GM19463 (cell line): ENCODE data around the gene SLFN13.
A peak's percentile ranks its signal among the peaks of the same experiment; 100 is the strongest.
"Not testable (repeated sequence)": the region's sequence is repeated elsewhere in the genome, so short reads cannot be mapped to it uniquely, and the experiment has no call there.

ENCODE experiments used
- ATAC-seq: cut with Tn5 transposase; IDR thresholded peaks from one replicate; pipeline ENCODE4 v1.9.1; 2021; ENCODE audit warnings: mild to moderate bottlenecking, moderate library complexity; ENCODE audit not compliant: unreplicated experiment

SLFN13 gene, protein sequence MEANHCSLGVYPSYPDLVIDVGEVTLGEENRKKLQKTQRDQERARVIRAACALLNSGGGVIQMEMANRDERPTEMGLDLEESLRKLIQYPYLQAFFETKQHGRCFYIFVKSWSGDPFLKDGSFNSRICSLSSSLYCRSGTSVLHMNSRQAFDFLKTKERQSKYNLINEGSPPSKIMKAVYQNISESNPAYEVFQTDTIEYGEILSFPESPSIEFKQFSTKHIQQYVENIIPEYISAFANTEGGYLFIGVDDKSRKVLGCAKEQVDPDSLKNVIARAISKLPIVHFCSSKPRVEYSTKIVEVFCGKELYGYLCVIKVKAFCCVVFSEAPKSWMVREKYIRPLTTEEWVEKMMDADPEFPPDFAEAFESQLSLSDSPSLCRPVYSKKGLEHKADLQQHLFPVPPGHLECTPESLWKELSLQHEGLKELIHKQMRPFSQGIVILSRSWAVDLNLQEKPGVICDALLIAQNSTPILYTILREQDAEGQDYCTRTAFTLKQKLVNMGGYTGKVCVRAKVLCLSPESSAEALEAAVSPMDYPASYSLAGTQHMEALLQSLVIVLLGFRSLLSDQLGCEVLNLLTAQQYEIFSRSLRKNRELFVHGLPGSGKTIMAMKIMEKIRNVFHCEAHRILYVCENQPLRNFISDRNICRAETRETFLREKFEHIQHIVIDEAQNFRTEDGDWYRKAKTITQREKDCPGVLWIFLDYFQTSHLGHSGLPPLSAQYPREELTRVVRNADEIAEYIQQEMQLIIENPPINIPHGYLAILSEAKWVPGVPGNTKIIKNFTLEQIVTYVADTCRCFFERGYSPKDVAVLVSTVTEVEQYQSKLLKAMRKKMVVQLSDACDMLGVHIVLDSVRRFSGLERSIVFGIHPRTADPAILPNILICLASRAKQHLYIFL

DNA sequence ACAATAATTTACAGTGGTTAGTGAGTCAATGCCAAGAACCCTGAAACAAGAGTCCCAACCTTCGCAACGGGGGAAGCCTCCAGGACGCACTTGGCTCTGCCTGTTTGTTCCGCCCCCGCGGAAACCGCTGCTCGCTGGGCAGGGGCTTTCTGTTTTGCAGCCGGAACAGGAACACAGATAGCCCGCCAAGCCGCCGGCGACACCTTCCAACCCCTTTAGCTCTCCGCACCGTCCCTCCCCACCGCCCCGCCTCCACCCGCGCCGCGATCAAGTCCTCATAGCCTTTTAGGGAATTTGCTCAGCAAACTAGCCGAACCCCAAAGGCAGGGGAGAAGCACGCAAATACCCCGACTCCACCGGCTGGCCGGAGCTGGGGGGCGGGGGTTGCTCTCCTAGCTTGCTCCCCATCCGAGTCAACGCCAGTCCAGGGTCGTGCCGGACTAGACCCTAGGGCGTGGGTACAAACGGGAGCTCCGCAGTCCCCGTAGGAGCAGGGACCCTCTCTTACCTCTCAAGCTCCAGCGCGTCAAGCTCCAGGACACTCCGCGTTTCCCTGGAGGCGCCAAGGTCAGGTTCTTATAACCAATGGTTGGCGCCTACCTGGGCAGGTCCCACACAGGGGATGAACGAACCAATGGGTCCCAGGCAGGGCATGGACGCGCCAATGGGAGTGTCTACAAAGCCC is at the start of gene SLFN13:
SLFN13 (minus strand) TSS at position 553 of the 685 bp plus-strand sequence. CDS start 3,086 bp downstream, outside the sequence.
- peak; percentile 75 for ATAC-seq

DNA sequence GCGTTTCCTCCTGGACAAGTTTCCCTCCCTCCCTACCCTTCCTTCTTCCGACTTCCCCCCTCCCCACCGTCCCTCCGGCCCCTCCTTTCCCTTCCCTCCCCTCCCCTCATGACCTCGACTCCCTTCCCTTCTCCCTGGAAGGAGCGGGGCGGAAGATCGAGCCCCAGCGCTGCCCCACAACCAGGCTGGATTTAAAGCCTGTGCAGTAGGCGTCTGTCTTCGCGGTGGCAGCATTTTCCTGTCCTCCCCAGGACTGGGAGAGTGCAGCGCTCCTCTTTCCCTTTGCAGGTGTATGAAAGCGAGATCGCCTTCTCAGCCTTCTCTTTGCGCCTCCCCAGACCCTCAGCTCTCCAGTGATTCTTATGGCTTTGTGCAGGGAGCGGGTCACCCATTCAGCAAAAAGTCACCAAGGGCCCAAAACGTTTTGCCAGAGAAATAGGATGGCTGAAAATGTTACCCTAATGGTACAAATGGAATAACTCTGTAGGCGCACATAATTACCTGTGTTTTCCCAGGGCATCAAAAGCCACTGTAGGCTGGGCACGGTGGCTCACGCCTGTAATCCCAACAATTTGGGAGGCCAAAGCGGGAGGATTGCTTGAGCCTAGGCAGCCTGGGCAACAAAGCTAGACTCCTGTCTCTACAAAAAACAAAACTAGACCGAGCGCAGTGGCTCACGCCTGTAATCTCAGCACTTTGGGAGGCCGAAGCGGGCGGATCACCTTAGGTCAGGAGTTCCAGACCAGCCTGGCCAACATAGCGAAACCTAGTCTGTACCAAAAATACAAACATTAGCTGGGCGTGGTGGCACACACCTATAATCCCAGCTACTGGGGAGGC is 48.1 kb upstream of the SLFN13 start:
- ATAC-seq: no peak

DNA sequence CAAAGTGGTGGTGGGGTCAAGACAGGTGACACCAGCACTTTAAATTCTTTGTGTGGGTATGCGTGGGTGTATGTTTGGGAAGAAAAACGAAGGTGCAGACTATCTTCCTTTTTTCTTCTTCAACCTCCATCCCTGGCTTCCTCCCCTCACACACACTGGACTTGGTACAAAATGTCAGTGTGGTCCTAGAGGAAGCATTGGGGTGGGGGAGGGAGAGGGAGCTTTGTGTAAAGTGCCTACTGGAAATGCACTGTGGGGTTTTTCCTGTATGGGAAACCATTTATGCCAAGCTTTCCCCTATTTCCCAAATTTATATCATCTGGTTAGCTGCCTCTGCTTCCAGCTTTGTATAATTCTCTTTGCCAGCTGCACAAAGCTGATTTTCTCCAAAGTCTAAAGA is 44.5 kb upstream of the SLFN13 start:
- no peak for ATAC-seq

DNA sequence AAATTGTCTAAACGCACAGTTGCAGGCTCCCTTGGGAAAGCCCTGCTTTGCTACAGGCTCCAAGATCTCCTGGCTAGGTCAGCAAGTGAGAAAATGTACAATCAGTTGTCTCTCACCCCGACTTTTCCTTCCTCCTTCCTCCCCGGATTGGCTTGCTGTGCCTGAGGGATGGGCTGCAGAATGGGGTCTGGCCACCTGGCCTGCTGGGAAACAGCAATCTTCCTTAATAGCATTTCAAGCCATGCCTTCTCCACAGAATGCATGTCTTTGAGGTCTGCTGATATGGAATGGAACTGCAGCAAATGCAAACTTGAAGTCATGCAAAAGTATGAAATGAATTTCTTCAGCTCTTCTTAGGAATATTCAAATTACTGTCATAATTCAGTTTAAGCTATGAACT is 42.9 kb upstream of the SLFN13 start:
- ATAC-seq: no peak

DNA sequence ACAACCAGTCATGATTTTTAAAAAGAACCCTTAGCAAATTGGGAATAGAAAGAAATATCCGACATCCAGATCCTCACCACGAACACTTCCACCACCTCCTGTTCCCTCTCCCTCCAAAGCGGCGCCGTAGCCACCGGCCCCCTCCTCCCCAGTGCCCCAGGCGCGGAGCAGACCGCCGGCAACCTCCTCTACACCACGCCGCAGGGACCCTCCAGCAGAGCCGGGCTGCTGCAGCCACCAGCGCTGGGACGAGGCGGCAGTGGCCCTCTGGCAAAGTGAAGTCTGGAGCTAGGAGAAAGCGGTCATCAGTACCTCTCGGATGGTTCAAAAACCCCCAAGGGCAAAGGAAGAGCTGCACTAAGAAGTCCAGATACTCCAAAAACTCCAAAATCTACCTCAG is 41.4 kb upstream of the SLFN13 start:
- ATAC-seq: no peak

DNA sequence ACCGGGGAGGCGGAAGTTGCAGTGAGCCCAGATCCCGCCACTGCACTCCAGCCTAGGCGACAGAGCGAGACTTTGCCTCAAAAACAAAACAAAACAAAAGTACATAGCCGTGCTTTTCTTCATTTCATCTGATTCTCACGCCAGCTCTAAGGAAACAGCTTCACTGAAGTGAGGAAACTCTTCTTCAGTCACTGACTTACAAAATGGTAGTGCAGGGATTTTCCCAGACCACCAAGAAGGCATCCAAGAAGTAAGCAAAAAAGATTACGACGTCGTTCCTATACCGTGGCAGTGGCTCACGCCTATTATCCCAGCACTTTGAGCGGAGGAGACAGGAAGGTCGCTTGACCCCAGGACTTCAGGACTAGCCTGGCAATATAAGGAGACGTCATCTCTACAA is 40.4 kb upstream of the SLFN13 start:
- no peak for ATAC-seq

DNA sequence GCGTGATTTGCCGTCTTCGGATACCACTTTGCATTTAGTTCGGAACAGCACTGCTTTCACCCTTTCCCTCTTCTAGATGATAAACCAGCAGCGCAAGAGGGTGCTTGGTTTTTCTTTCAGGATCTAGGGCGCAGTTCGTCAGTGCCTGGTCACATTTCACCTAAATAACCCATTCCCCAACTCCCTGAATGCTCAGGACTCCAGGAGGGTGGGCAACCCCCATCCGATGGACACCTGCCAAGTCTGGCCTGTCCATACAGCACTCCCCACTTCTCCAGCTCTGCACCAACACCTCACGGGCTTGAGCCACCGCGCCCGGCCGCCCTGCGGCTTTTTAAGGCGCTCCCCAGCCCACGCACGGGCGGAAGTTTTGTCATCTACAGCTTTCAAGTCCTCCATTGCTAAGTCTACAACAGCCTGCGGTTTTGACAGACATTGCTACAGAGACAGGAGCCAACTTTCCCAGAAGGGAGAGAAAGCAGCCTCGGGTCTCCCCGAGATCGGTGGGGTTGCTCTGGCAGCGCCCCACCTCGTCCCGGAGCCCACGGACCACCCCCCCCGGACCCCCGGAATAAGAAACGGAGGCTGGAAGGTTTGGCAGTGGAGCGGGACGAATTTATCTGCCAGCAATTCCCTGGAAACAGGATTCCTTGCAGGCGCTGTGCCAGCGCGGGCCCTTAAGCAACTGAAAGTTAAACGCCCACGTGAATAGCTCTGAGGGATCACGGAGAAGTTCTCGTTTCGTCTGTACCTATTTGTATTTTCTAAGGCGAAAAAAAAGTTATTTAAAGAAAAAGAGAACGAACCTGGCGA is 38.6 kb upstream of the SLFN13 start:
- ATAC-seq: peak; percentile 64

DNA sequence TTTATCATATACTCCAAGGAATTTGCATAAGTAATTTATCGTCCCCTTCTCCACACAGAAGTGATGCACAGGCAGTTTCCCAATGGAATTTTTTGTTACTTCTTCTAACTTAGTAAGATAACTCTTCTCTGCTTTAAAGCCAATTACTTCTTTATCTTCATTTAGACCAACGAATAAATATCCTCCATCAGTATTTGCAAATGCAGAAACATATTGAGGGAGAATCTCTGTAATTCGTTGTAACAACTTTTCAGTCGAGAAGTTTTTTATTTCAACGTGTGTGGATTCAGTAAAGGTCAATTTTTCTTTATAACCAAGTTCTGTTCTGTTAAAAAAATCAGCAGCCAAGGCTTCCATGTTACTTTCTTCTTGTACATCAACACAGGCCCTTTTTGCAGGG is 30.7 kb upstream of the SLFN13 start:
- no peak for ATAC-seq

DNA sequence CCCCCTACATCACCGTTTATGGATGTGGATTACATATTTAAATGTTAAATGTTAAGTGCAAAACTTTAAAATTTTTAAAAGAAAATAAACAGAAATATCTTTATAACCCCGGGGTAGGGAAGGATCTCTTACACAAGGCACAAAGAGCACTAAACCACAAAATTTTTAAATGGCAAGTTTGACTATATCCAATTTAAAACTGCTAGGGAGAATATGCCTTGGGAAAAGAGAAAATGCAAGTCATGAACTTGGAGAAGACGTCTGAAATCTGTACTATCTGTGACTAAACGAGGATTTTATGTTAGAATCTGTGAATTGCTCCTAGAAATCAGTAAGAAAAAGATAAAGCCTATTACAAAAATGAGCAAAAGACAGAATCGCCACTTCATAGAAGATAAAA is 28.7 kb upstream of the SLFN13 start:
- no peak for ATAC-seq

DNA sequence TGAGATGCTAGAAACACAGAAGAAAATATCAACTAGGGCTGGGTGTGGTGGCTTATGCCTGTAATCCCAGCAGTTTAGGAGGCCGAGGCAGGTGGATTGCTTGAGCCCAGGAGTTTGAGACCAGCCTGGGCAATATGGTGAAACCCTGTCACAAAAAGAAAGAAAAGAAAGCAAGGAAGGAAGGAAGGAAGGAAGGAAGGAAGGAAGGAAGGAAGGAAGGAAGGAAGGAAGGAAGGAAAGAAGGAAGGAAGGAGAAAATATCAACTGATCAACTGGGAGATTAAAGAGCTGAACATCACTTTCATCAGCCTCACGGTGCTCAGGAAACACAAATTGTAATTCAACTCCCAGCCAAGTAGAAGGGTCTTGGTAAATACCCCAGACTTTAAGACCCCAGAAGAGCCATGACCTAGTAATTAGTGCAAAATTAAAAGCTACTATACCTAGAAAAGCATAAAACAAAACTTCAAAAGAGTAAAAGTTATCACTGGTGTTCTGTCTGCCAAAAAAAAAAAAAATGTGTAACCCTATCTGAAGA is 27.8 kb upstream of the SLFN13 start:
- ATAC-seq: no peak

DNA sequence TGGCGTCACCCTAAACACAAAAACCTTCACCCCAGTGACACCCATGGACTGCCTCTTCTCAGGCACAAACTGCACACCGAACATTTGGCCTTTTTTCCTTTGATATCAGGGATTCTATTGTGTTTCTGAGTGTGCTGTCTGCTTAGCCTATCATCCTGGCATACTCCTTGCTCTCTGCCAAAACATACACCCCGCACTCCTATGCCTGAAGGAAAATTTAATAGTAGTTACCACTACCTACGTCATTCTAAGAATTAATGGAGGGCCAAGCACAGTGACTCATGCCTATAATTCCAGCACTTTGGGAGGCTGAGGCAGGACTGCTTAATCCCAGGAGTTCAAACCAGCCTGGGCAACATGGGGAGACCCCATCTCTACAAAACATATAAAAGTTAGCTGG is 19.9 kb upstream of the SLFN13 start:
- no peak for ATAC-seq

DNA sequence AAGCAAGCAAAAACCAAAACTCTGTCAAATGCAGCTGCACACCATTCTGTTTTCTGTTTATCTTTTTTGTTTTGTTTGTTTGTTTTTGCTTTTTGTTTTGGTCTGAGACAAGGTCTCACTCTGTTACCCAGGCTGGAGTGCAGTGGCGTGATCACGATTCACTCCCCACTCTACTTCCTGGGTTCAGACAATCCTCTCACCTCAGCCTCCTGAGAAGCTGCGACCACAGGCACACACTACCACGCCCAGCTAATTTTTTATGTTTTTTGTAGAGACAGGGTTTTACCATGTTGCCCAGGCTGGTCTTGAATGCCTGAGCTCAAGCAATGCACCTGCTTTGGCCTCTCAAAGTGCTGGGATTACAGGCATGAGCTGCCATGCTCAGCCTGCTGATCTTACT is 19.3 kb upstream of the SLFN13 start:
- no peak for ATAC-seq

DNA sequence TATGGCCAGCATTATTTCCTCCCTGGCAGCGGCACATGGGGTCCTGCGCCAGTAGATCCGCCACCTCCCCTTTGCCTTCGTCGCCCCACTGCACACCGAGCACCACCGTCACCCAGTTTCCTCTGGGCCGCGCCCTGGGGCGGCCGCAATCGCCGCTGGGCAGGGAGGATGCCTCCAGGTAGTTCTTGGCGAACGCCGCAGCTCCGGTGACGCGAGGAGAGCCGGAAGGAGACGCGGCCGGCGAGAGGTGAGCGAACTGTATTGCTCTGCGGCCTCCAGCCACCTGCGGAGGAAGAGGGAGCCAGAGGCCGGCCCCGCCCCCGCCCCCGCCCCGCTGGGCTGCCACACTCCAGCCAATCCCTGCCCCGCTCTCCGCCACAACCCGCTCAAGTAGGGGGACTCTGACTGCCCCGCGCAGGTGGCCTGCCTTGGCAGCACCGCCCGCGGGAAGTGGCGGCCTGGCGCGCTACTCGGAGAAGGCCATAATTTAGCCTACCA is 11.8 kb upstream of the SLFN13 start:
- peak; percentile 83 for ATAC-seq

DNA sequence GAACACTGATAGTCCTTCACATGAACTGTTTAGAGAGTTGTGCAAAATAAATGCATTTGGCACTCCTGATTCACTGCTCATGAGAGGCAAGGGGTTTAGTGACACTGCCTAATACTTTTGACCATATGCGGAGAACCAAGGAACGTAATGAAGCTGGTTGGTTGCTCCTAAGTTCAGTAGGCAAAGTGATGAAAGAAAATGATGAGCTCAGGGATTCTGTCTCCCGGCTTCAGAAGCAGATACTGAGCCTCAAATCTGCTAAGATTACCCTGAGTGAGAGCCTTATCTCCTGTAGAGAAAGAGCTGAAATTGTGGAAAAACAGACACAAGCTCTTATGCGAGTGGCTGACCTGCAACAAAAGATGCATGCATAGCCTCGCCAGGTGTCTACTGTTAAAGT is 5.5 kb upstream of the SLFN13 start:
- ATAC-seq: not testable (repeated sequence)

DNA sequence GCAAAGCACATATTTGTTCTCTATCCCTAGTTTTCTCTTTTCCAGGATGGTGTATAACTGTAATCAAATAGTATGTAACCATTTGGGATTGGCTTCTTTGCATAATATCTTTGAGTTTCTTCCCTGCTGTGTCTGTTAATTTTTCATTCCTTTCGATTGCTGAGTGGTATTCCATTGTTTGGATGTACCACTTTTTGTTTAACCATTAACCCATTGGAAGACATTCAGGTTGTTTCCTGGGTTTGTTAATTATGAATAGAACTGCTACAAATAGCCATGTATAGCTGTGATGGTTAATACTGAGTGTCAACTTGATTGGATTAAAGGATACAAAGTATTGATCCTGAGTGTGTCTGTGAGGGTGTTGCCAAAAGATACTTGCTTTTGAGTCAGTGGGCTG is 4.6 kb upstream of the SLFN13 start:
- no peak for ATAC-seq

DNA sequence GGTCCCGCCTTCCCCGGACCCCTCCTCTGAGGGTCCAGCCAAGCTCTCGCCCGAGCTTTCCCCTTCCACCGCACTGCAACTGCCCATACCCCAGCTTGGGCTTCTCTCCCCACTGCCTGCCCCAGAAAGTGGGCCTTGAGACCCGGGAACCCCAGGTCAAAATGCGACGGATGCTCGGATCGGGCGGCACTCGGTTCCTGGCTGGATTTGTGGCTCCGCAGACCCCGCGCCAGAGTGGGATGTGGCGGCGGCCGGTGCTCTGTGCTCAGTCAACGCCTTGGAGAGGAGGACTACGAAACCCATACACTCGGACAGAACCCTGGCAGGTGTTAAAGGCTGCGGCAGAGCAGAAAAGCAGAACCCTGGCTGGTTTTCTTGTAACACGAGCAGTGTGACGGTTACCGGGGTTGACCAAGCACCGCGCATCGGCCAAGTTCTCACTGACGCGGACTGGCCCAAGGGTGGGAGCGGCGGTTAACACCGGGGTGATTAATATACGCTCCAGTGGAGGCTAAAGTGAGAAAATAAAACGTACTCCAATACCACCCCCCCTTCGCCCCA is 885 bp upstream of the SLFN13 start:
- ATAC-seq: no peak

DNA sequence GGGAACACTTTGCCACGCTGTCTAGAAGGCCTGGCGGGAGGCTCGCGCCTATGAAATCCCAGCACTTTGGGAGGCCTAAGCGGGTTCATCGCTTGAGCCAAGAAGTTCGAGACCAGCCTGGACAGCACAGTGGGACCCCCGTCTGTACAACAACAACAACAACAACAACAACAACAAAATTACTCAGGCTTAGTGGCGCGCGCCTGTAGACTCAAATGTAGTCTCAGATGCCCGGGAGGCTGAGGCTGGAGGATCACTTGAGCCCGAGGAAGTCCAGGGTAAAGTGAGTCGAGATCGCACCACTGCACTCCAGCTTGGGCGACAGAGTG is 297 bp upstream of the SLFN13 start:
- no peak for ATAC-seq

DNA sequence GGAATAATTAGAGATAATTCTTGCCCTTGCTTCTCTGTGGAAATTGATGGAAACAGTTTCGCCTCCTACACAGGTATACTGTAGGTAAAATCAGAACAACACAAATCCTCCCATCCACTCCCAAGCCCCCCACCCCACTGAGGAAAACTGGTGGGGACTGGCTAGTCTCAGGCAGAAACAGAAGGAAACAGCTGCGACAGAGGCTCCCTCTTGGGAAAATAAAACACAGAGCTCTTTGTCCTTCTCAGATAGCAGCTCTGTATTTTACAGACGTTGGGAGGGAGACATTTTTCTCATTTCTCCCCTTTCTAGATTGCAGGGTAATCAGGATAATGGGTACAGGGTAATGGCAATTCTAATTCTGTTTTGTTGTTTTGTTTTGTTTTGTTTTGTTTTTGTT is 1.1 kb downstream of the SLFN13 start:
- ATAC-seq: no peak

DNA sequence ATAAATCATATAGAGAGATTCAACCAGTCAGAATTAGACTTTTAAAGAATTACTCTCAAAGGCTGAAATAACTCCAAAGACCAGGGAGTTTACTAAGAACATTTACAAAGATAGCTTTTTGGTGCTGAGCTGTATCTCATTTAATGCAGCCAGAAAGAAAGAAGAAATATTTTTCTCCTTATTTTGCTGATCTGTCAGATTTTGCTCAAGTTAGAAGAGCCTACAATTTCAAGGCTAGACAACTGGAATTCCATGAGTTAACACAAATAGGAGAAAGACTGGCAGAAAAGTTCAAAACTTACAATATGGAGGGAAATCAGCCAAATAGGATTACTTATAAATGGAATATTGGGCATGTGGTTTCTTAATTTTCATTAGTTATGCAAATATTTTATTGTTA is 10.1 kb downstream of the SLFN13 start:
- no peak for ATAC-seq
